Skin of body (tissue), 1 donor: ENCODE data around the gene CAMKMT. TPM values are rescaled to one million over a fixed set of nuclear protein-coding genes. Genes with fewer than 3 reads are reported as not detected.

Experiments
- total RNA-seq: library from RNA; depleted of rRNA; stranded (reverse); fragments of >200 nt; gene quantifications from one replicate; pipeline ENCODE4 v1.2.3, GENCODE V29; 2014

The CAMKMT gene
- total RNA-seq, 1 donor from 2014 or later: 11.7 TPM

Other genes starting within 250 kb of the CAMKMT start
- gene PPM1B, start 193.1 kb upstream of the CAMKMT start, total RNA-seq: 39.8 TPM
- gene SLC3A1, start 86.5 kb upstream of the CAMKMT start, total RNA-seq: 0.20 TPM
- 66.7 TPM for gene PREPL, start 453 bp upstream of the CAMKMT start, total RNA-seq